ENCODE measurements around the gene SPDYC. TPM values are rescaled to one million over a fixed set of nuclear protein-coding genes. Genes with fewer than 3 reads are reported as not detected.

The SPDYC gene
- polyA plus RNA-seq, 1 donor = not detected

- DNase-seq = no peak
Observed at GRCh38 chr11:65207918-65208784, 38.1 kb downstream of the SPDYC start.

- DNase-seq = no peak
Observed at GRCh38 chr11:65208785-65209710, 39.0 kb downstream of the SPDYC start.

- DNase-seq = no peak
Observed at GRCh38 chr11:65209711-65210360, 39.8 kb downstream of the SPDYC start.

- DNase-seq = no peak
Observed at GRCh38 chr11:65210361-65210731, 40.3 kb downstream of the SPDYC start.

GRCh38 chr11:65210748-65211147, 40.7 kb downstream of the SPDYC start:
- DNase-seq = no peak

GRCh38 chr11:65211293-65212105, 41.5 kb downstream of the SPDYC start:
- no peak for DNase-seq

- DNase-seq = no peak
Observed at GRCh38 chr11:65212226-65212801, 42.3 kb downstream of the SPDYC start.

- DNase-seq = no peak
Observed at GRCh38 chr11:65213322-65214211, 43.5 kb downstream of the SPDYC start.

GRCh38 chr11:65214212-65214845, 44.3 kb downstream of the SPDYC start:
- DNase-seq = no peak

- no peak for DNase-seq
Observed at GRCh38 chr11:65215441-65216076, 45.5 kb downstream of the SPDYC start.

- DNase-seq = no peak
Observed at GRCh38 chr11:65216830-65217229, 46.8 kb downstream of the SPDYC start.

GRCh38 chr11:65217441-65218423, 47.7 kb downstream of the SPDYC start:
- no peak for DNase-seq

- DNase-seq = no peak
Observed at GRCh38 chr11:65218446-65218845, 48.4 kb downstream of the SPDYC start.

GRCh38 chr11:65219930-65220213, 49.8 kb downstream of the SPDYC start:
- no peak for DNase-seq

- no peak for DNase-seq
Observed at GRCh38 chr11:65221026-65221425, 51.0 kb downstream of the SPDYC start.
